HEK293 (cell line): Measurements from ENCODE around the gene SBF2.

Experiments used
- CTCF ChIP-seq: fragments of 450-650 bp; formaldehyde crosslinking; IDR thresholded peaks from 2 replicates; pipeline ENCODE4 v1.5.1; 2016; ENCODE audit warnings: missing biosample characterization, missing genetic modification characterization
- KLF8 ChIP-seq: fragments of 450-650 bp; formaldehyde crosslinking; IDR thresholded peaks from 2 replicates; pipeline ENCODE4 v1.5.1; 2016; ENCODE audit warnings: missing biosample characterization, missing genetic modification characterization
- PATZ1 ChIP-seq: fragments of 450-650 bp; formaldehyde crosslinking; IDR thresholded peaks from 2 replicates; pipeline ENCODE4 v1.5.1; 2016; ENCODE audit warnings: missing biosample characterization, missing genetic modification characterization
- YY1 ChIP-seq: fragments of 450-650 bp; formaldehyde crosslinking; IDR thresholded peaks from 2 replicates; pipeline ENCODE4 v1.5.1; 2018; ENCODE audit warnings: missing biosample characterization, missing genetic modification characterization
- ZNF157 ChIP-seq: fragments of 450-650 bp; formaldehyde crosslinking; IDR thresholded peaks from 2 replicates; pipeline ENCODE4 v1.5.1; 2016; ENCODE audit warnings: missing biosample characterization, missing genetic modification characterization
- ZNF175 ChIP-seq: fragments of 450-650 bp; formaldehyde crosslinking; IDR thresholded peaks from 2 replicates; pipeline ENCODE4 v1.5.1; 2016; ENCODE audit warnings: missing biosample characterization, missing genetic modification characterization
- ZNF366 ChIP-seq: fragments of 450-650 bp; formaldehyde crosslinking; conservative IDR thresholded peaks from 2 replicates; pipeline ENCODE4 v1.5.1; 2016; ENCODE audit warnings: missing biosample characterization, missing genetic modification characterization
- ZNF830 ChIP-seq: fragments of 450-650 bp; IDR thresholded peaks from 2 replicates; pipeline ENCODE4 v1.5.0; 2018; ENCODE audit warnings: missing biosample characterization, missing genetic modification characterization, low read depth, mild to moderate bottlenecking, moderate library complexity

GRCh38 chr11:10075141-10075540 is 218.9 kb downstream of the SBF2 start:
- TF ChIP-seq CTCF (no peak), ZNF175 (tag by site-specific recombination) (no peak), ZNF366 (no peak), YY1 (tag by site-specific recombination) (no peak), KLF8 (tag by site-specific recombination) (no peak), ZNF157 (tag by site-specific recombination) (no peak), ZNF830 (tag by site-specific recombination) (no peak), PATZ1 (tag by site-specific recombination) (no peak)
